HAP-1 (cell line): ENCODE data around the gene CA10.
A peak's percentile ranks its signal among the peaks of the same experiment; 100 is the strongest.

Experiments used
- DNase-seq, 2 experiments: peaks; one replicate each; pipeline ENCODE4 v3.0.0-alpha.2; 2016 to 2020; ENCODE audit warnings: low spot score in 2 of 2
- H3K27me3 ChIP-seq: fragments of 250-450 bp; sonication (Bioruptor Pico); 2 replicates; pipeline ENCODE4 v1.5.1; 2020; ENCODE audit warnings: low read depth, mild to moderate bottlenecking, moderate library complexity
- H3K36me3 ChIP-seq: fragments of 250-450 bp; sonication (Bioruptor Pico); replicated peaks from 2 replicates; pipeline ENCODE4 v1.5.1; 2020; ENCODE audit warnings: mild to moderate bottlenecking
- H3K4me1 ChIP-seq: fragments of 250-450 bp; sonication (Bioruptor Pico); 2 replicates; pipeline ENCODE4 v1.5.1; 2020; ENCODE audit warnings: mild to moderate bottlenecking
- H3K4me3 ChIP-seq: fragments of 250-450 bp; sonication (Bioruptor Pico); 2 replicates; pipeline ENCODE4 v1.5.1; 2020; ENCODE audit warnings: mild to moderate bottlenecking, moderate library complexity
- H3K9me3 ChIP-seq: fragments of 250-450 bp; sonication (Bioruptor Pico); 2 replicates; pipeline ENCODE4 v1.5.1; 2020; ENCODE audit warnings: mild to moderate bottlenecking, moderate library complexity
- in situ Hi-C: fragments of 300-500 bp; cut with MboI; formaldehyde crosslinking; loops from 3 replicates; pipeline ENCODE4 v1.14.3; 2020; ENCODE audit warnings: low sequenced_read_pairs, inconsistent platforms, mixed read lengths

Gene CA10

DNA sequence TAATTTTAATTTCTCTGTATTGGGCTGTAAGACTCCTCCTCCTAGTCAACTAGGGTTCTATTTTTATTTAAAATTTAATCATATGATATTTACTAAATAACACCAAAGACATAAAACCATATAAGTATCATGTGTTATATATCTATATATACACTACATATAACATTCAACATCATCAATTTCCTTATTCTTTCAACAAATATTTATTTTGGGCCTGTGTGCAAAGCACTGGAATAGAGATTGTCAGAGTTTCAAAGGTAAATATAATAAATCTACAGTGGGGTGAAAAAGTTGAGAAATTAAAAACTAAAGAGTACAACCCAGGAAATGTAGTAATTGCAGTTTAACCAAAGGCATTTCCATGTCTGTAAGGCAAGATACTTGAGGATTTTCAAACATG is 364.0 kb downstream of the CA10 start:
- in situ Hi-C loops = no loop called here
- Histone ChIP-seq H3K4me1 (no peaks in the 10 kb centered on the region), H3K9me3 (no peaks in the 10 kb centered on the region), H3K27me3 (no peaks in the 10 kb centered on the region), H3K36me3 (no peaks in the 10 kb centered on the region), H3K4me3 (no peak overlapping the region)
- no peak for DNase-seq

DNA sequence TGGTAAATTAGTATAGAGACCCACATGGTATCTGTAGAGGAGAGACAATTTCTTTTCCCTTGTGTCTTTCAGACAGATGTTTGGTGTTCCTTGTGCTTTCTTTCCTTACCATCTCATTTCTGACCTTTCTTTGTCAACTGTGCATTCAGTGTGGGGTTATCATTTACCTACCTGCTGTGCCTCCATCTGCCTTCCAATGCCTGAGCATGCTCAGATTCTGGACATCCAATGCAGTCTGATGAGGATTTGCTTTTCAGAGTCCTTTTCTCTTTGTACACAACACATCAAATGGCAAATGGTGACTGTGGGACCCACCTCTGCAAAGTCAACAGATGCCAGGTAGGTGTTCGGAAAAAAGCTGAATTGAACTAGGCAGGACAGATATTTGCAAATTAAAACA is 364.8 kb downstream of the CA10 start:
- no peaks in the 10 kb centered on the region for H3K27me3 ChIP-seq

DNA sequence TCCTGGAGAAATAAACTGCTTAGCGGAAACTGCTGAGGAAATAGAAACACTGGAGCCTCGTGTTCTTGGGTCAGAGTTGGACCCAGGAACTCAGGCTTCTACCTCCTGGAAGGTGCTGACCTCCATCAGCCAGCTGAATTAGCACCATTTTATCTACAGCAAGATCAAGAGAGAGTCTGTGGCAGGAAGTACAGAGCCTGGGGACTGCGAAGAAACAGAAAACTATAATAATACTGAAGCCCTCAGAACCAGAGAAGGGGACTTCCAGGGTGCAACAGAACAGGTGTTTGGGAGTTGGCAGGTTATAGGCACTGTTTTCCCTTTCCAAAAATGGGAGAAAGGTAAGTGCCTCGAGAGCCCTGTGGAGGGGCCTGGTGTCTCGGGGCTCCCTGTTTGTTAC is 379.7 kb downstream of the CA10 start:
- in situ Hi-C loops = no loop called here
- Histone ChIP-seq H3K27me3 (no peaks in the 10 kb centered on the region), H3K4me1 (no peaks in the 10 kb centered on the region), H3K4me3 (no peak overlapping the region), H3K9me3 (no peaks in the 10 kb centered on the region), H3K36me3 (no peaks in the 10 kb centered on the region)
- DNase-seq = no peak

More for the DNA sequence above, 364.8 kb downstream of the CA10 start:
- in situ Hi-C loops = no loop called here
- DNase-seq = no peak
- Histone ChIP-seq H3K36me3 (no peaks in the 10 kb centered on the region), H3K4me3 (no peak overlapping the region), H3K4me1 (no peaks in the 10 kb centered on the region), H3K9me3 (no peaks in the 10 kb centered on the region)

DNA sequence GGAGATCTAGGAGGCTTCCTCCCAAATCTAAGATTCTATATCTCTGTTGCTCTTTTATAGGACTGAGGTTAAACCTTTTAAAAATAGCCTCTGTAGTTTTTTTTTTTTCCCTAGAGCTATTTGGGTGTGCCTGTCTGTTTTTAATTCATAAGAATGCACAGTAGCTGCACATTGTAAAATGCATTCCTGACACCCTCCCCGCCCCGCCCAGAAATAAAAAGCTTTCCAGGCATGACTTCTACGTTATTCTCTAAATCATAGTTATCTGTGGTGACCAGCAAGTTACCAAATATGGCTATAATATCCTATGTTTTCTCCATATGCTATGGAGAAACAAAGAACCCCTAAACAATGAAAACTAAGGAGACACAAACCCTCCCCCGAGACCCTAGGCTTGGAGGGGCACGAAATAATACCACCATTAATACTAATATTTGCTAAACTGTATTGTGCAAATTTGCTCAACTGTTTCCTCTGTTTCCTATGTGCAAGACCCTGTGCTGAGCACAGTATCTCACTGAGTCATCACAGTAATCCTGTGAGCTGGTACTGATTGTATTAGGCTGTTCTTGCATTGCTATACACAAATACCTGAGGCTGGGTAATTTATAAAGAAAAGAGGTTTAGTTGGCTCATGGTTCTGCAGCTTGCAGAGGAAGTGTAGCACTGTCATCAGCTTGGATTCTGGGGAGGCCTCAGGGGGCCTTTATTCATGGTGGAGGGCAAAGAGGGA is 388.3 kb downstream of the CA10 start:
- Histone ChIP-seq H3K36me3 (no peaks in the 10 kb centered on the region), H3K9me3 (no peaks in the 10 kb centered on the region), H3K27me3 (no peaks in the 10 kb centered on the region), H3K4me3 (no peak overlapping the region), H3K4me1 (no peaks in the 10 kb centered on the region)
- no peak for DNase-seq
- in situ Hi-C loops = no loop called here

DNA sequence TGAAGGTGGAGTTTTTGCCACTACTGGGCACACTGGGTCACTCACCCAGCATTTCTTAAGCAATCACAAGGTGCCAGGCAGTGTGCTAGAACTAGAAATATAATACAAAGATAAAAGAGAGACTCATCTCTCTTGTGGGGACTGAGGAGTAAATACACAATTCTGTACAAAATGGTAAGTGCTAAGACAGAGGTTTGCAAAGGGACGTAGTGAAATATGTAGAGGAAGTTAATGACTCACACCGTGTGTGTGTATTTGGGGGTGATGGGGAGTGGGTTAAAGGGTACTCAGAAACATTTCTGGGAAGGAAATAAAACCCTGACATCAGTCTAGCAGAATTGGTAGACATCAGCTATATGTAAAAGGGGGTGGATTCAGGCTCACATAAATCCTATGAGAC is 389.3 kb downstream of the CA10 start:
- Histone ChIP-seq H3K27me3 (no peaks in the 10 kb centered on the region), H3K36me3 (no peaks in the 10 kb centered on the region), H3K4me1 (no peaks in the 10 kb centered on the region), H3K9me3 (no peaks in the 10 kb centered on the region), H3K4me3 (no peak overlapping the region)
- no peak for DNase-seq
- in situ Hi-C loops = no loop called here

DNA sequence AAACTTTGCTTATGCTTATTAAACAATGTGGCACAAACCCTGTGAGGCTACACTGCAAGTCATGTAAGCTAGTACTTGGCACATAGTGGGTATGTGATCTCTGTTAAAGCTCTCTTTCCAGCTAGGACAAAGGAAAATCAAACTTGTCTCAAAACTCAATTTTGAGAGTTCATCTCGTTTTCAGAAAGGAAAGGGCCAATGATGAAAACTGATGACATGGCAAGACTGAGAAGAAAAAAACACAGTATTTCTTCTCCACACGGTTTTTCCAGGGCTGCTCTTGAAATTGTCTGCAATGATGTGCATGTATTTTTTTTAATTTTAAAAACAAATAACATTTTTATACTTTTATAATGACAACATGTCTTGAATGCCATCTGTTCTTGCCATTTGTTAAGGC is 389.8 kb downstream of the CA10 start:
- no peak for DNase-seq
- Histone ChIP-seq H3K9me3 (no peaks in the 10 kb centered on the region), H3K36me3 (no peaks in the 10 kb centered on the region), H3K27me3 (no peaks in the 10 kb centered on the region), H3K4me3 (no peak overlapping the region), H3K4me1 (no peaks in the 10 kb centered on the region)
- in situ Hi-C loops = no loop called here

DNA sequence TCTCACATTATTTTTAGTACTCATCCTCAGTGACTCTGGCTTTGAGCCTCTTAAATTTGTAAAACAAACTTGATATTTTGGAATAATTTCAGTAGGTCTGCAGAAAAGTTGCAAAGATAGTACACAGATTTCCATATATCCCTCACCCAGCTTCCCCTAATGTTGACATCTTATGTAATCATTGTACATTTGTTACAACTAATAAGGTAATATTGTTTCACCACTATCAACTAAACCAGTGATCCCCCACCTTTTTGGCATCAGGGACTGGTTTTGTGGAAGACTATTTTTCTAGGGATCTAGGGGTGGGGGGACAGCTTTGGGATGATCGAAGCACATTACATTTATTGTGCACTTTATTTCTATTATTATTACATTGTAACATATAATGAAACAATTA is 391.2 kb downstream of the CA10 start:
- H3K36me3 ChIP-seq = no peaks in the 10 kb centered on the region
- H3K4me1 ChIP-seq = no peaks in the 10 kb centered on the region
- in situ Hi-C loops = no loop called here
- H3K27me3 ChIP-seq = no peaks in the 10 kb centered on the region; the same call in 1 of the 2 replicates
- no peaks in the 10 kb centered on the region for H3K9me3 ChIP-seq
- H3K4me3 ChIP-seq = no peak overlapping the region
- DNase-seq = no peak

DNA sequence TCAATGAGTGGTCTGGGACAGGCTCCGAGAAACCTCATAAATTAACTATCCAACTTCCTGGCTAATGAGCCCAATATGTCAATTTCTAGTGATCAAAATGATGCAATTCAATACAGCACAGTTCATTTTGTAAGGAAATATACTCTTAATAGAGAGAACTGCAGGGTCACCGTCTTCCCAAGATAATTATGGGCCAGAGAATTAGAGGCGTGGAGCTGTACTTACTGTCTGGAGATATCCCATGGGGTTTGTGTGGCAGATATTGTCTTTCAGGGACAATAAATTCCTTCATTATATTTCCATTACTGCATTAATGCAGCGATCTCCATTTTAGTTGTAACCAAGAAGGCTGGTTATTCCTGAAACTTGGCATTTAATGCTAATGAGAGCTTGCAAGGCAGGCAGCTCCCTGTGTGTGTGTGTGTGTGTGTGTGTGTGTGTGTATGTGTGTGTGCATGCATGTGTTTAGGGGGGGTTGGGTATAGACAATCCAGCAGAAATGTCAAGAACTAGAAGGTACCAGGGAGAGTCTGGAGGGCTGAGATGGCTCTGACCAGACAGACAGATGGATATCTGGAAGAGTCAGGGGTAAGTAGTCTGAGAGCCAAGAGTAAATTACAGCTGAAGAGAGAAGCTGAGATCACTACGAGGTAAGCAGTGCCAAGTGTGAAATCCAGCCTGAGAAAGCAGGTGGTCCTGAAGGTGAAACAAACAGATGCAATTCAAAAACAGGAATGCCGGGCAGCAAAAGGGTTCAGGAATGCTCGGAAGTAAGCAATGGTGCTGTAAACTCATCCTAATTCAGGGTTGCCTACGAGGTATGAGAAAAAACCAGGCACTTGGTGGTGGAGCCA is 393.0 kb downstream of the CA10 start:
- no peak for DNase-seq
- no peak overlapping the region for H3K4me3 ChIP-seq
- H3K36me3 ChIP-seq = no peaks in the 10 kb centered on the region
- H3K4me1 ChIP-seq = no peaks in the 10 kb centered on the region
- in situ Hi-C loops = no loop called here
- no peaks in the 10 kb centered on the region; the same call in 1 of the 2 replicates for H3K27me3 ChIP-seq
- H3K9me3 ChIP-seq = no peaks in the 10 kb centered on the region

DNA sequence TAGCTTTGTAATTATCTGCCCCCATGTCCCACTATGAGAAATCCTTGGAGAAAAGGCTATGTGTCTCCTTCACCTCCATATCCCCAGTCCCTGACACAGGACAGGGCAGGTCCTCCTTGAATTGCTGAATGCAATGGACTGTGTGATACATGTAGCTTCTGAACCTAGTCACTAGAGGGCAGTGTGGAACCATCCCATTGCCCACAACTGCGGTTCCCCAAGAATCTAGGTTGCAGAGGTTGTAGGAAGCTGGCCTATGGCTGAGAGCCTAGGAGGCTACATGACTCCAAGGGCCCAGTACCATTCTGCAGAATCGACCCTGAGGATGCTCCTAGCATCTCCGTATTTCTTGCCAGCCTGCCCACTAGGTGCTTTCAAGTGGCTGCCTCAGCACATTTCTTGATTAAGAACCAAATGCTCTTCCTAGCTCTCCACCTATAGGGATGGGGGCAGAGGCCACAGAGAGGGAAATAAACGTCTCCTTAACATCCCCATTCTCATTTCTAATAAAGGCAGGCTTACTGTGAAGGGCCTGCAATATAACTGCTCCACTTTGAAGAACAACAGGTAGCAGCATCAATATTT is 394.0 kb downstream of the CA10 start:
- Histone ChIP-seq H3K4me3 (no peak overlapping the region), H3K4me1 (no peaks in the 10 kb centered on the region), H3K27me3 (no peaks in the 10 kb centered on the region; the same call in 1 of the 2 replicates), H3K36me3 (no peaks in the 10 kb centered on the region), H3K9me3 (no peaks in the 10 kb centered on the region)
- in situ Hi-C loops = no loop called here
- DNase-seq = peak; percentile 52 to 57

DNA sequence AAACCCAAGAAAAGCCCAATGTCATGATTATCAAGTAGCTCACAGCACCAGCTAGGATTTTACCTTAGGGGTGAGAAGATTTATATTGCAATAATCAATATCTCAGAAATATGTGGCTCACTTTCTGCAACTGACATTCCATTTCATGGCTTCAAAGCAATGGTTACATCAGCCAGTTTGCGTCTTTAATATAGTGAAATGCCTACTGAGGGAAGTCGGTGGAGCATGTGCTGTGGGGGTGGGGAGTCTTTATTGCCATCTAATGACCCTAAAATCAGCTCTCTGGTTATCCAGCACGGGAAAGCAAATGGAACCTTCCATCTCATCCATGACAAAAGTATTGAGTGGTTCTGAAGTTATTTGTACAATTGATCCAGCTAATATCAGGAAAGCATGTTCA is 395.5 kb downstream of the CA10 start:
- H3K9me3 ChIP-seq = no peaks in the 10 kb centered on the region
- H3K27me3 ChIP-seq = no peaks in the 10 kb centered on the region; the same call in 1 of the 2 replicates
- H3K4me3 ChIP-seq = no peak overlapping the region
- in situ Hi-C loops = no loop called here
- no peaks in the 10 kb centered on the region for H3K4me1 ChIP-seq
- H3K36me3 ChIP-seq = no peaks in the 10 kb centered on the region
- no peak for DNase-seq

DNA sequence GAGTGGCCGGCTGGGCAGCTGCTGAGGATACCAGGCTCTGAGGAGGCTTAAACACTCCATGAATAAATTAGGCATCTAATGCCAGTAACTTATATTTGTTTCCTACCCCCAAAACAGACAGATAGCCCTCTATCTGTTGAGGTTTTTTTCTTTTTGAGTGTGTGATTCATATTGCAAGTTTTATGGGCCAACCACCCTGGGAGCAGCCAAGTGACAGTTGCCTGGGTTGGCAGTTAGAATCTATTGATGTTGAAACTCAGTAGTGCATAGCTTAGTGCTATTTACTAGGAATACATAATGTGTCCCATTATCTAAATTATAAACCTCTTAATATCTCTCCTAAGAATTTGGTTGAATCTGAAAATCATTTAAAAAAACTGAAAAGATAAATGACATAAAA is 397.4 kb downstream of the CA10 start:
- Histone ChIP-seq H3K4me1 (no peaks in the 10 kb centered on the region), H3K4me3 (no peak overlapping the region), H3K9me3 (no peaks in the 10 kb centered on the region), H3K36me3 (no peaks in the 10 kb centered on the region), H3K27me3 (no peaks in the 10 kb centered on the region; the same call in 1 of the 2 replicates)
- DNase-seq = no peak
- in situ Hi-C loops = no loop called here

DNA sequence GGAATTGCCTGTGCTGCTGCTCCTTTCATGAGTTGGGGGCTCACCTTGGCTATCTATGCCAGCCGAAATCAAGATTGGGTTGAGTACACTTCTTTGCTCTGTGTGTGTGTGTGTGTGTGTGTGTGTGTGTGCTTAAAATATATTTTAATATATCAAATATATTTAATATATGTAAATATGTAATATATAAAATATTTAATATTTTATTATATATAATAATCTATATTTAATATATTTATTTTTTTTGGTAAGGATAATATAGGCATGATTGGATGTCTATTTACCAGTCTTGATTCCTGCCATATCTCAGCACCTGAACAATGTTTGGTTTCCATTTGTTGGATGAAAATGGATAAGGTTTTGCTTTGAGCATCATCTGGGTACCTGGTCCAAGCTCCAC is 399.3 kb downstream of the CA10 start:
- Histone ChIP-seq H3K36me3 (no peaks in the 10 kb centered on the region), H3K27me3 (no peaks in the 10 kb centered on the region; the same call in 1 of the 2 replicates), H3K9me3 (no peaks in the 10 kb centered on the region), H3K4me1 (no peaks in the 10 kb centered on the region), H3K4me3 (no peak overlapping the region)
- DNase-seq = no peak
- in situ Hi-C loops = no loop called here

DNA sequence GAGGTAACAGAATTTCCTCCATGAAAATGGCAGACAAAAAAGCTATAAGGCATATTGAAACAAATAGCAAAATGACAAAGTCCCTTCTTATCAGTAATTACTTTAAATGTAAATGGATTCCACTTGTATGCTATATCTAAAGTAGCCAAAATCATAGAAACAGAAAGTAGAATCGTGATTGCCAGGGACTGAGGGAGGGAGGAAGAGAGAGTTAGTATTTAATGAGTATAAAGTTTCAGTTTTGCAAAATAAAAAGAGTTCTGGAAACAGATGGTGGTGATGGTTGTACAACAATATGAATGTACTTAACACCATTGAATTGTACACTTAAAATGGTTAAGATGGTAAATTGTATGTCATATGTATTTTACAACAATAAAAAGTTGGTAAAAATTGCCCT is 407.4 kb downstream of the CA10 start:
- no peak for DNase-seq
- Histone ChIP-seq H3K4me3 (no peak overlapping the region), H3K9me3 (no peaks in the 10 kb centered on the region), H3K27me3 (no peaks in the 10 kb centered on the region), H3K36me3 (no peaks in the 10 kb centered on the region), H3K4me1 (no peaks in the 10 kb centered on the region)
- in situ Hi-C loops = no loop called here
